Astrocyte of the spinal cord (primary cell): ENCODE data around the gene BRIP1.
A peak's percentile ranks its signal among the peaks of the same experiment; 100 is the strongest.

Experiments
- DNase-seq: peaks from one replicate; pipeline ENCODE4 v3.0.0; 2011; ENCODE audit warnings: low read depth, low spot score
- H3K4me3 ChIP-seq: 2 replicates; pipeline ENCODE4 v1.5.1; 2011; ENCODE audit warnings: low read depth, mild to moderate bottlenecking, low read length, moderate library complexity
- in situ Hi-C: cut with HindIII; loops from 2 replicates; pipeline ENCODE4 v1.10.0; 2017; ENCODE audit warnings: low sequenced_read_pairs
- TF ChIP-seq, protein P1 (sequence below): IDR thresholded peaks from 2 replicates; pipeline ENCODE4 v1.5.1; 2012; ENCODE audit warnings: low read depth, mild to moderate bottlenecking, low read length, inconsistent platforms

The BRIP1 gene

DNA sequence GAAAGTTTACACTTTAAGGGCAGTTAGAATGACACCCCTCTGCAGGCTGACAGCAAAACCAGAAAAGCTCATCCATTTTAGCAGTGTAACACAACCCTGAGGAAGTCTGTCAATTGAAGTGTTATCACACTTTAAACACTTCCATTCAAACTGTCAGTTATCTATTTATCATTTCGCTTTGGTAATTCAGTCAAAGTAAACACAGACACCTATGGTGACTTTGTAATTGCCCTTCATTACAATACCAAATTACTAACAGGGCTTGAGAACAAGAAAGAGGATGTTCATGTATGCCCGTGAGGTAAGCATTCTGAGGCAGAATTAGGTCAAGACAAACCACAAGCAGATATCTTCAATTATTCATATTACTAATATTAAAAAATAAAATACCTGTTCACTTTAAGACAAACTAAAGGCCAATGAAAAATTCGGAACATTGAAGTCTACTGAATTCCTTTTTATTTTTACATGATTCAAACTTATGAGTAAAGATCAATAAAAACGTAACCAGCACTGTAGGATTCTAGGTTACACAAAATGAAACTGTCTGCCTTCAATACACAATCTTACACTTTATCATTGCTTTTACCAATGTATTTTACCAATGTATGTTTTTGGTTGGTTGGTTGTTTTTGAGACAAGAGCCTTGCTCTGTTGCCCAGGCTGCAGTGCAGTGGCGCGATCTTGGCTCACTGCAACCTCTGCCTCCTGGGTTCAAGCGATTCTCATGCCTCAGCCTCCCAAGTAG, 57.1 kb downstream of the BRIP1 start:
- TF ChIP-seq, protein P1, sequence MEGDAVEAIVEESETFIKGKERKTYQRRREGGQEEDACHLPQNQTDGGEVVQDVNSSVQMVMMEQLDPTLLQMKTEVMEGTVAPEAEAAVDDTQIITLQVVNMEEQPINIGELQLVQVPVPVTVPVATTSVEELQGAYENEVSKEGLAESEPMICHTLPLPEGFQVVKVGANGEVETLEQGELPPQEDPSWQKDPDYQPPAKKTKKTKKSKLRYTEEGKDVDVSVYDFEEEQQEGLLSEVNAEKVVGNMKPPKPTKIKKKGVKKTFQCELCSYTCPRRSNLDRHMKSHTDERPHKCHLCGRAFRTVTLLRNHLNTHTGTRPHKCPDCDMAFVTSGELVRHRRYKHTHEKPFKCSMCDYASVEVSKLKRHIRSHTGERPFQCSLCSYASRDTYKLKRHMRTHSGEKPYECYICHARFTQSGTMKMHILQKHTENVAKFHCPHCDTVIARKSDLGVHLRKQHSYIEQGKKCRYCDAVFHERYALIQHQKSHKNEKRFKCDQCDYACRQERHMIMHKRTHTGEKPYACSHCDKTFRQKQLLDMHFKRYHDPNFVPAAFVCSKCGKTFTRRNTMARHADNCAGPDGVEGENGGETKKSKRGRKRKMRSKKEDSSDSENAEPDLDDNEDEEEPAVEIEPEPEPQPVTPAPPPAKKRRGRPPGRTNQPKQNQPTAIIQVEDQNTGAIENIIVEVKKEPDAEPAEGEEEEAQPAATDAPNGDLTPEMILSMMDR: no peak
- H3K4me3 ChIP-seq: no peak overlapping the region
- in situ Hi-C loops: no loop called here
- no peak for DNase-seq

DNA sequence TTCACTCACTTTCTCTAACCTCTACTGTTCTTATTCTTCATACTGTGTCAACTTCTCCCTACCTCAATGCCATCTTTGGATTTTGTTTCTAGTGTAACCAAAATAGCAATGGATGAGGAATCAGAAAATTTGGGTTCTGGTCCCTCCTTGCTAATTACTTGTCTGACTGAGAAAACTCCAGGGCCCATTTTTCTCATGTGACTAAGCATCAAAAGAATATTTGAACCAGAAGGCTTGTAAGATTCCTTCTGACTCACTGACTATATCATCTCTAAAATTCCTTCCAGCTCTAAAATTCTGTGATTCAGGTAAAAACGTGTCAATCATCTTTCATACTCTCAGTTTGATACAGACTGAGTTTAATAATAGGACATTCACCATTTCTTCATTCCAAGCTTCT, 57.9 kb downstream of the BRIP1 start:
- H3K4me3 ChIP-seq: no peak overlapping the region
- TF ChIP-seq, protein P1: no peak
- in situ Hi-C loops: no loop called here
- DNase-seq: peak; percentile 47

DNA sequence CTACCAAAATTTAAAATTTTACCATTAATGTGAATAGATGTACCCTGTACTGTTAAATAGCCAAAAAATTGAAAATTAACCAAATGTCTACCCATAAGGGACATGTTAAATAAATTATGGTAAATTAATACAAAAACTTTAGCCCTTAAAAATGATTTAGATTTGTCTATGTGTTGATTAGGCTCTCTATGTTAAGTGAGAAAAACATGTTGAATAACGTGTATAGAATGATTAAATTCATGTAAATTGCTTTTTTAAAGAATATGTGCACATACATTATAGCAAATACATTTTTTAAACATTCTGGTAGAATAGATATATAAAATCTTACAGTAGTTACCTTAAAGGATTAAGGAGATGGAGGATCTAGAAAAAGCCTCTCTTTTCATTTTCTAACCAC, 59.5 kb downstream of the BRIP1 start:
- DNase-seq: no peak
- TF ChIP-seq, protein P1: no peak
- H3K4me3 ChIP-seq: no peak overlapping the region
- in situ Hi-C loops: no loop called here

DNA sequence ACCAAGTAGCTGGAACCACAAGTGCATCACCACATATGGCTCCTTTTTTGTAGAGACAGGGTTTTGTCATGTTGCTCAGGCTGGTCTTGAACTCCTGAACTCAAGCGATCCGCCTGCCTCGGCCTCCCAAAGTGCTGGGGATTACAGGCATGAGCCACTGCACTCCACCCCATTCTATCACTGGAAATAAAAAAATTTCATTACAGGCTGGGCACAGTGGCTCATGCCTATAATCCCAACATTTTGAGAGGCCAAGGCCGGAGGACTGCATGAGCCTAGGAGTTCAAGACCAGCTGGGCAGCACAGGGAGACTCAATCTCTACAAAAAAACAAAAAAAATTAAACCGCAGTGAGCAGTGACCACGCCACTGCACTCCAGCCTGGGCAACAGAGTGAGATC, 60.1 kb downstream of the BRIP1 start:
- TF ChIP-seq, protein P1: no peak
- no peak overlapping the region for H3K4me3 ChIP-seq
- in situ Hi-C loops: no loop called here
- no peak for DNase-seq

DNA sequence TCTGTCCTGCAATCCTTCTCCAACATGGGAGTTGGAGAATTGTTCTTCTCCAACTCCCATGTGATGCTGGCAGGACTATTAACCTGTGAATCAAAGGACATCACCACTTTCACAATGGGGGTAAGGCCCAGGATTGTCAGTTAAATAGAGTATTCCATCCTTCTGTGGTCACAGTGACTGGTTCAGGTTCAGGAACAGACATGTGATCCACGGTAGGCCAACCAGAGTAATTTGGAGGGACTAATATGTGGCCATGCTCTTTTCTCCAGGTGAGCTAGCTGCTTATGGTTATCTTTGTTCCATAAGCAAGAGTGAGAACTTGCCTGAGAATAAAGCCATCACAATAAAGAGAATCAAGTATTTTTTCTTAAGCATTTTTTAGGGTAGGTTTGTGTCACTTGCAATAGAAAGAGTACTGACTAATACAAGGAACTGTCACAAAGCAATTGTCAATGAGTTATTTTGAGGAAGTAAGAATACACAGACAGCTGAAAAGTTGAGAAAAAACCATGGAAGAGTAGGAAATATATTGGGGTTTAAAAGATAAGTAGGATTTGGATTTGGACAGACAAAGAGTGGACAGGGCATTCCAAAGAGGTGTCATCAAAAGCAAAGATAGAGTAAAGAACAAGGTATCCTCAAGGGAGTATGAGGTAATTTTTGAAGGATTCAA, 63.4 kb downstream of the BRIP1 start:
- in situ Hi-C loops: no loop called here
- no peak overlapping the region for H3K4me3 ChIP-seq
- TF ChIP-seq, protein P1: no peak
- no peak for DNase-seq

DNA sequence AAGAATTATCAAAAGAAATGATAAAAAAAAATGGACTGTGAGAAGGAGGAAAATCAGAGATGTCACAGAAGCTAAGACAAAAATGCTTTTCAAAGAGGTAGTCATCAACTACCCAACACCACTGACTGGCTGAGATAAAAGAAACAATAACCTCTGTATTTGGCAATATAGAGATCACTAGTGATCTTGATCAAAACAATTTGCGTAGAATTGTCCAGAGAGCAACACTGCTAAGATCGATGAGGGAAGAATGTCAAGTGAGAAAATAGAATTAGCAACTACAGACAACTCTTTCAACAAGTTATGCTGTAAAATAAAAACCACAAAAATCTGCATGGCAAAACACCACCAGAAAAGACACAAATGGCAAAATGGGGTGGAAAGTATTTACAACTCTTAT, 66.0 kb downstream of the BRIP1 start:
- TF ChIP-seq, protein P1: no peak
- DNase-seq: no peak
- H3K4me3 ChIP-seq: no peak overlapping the region
- in situ Hi-C loops: no loop called here
